Thyroid gland (tissue), 4 donors: Measurements from ENCODE around the gene SPG7. TPM values are rescaled to one million over a fixed set of nuclear protein-coding genes. Genes with fewer than 3 reads are reported as not detected.

Source experiments
- DNase-seq, 2 donors: peaks; one replicate each; pipeline ENCODE4 v3.0.0-alpha.2; 2019
- H3K27ac ChIP-seq, 3 donors: fragments of 200-600 bp; sonication (generic); 1 replicate in 2 of 3; 2 replicates in 1 of 3; pipeline ENCODE4 v1.5.1; 2016 to 2019; ENCODE audit warnings: mild to moderate bottlenecking in 1 of 3, moderate library complexity in 1 of 3
- H3K27me3 ChIP-seq: fragments of 200-600 bp; sonication (generic); one replicate; pipeline ENCODE4 v1.5.1; 2019
- H3K36me3 ChIP-seq, 2 donors: fragments of 200-600 bp; sonication (generic); one replicate each; pipeline ENCODE4 v1.5.1; 2016 to 2019
- H3K4me1 ChIP-seq, 2 donors: fragments of 200-600 bp; sonication (generic); one replicate each; pipeline ENCODE4 v1.5.1; 2017 to 2019
- H3K4me3 ChIP-seq, 3 donors: fragments of 200-600 bp; sonication (generic); replicated peaks in 1 of 3; 1 replicate in 2 of 3; 2 replicates in 1 of 3; pipeline ENCODE4 v1.5.1; 2016; ENCODE audit warnings: mild to moderate bottlenecking in 1 of 3
- H3K9me3 ChIP-seq: fragments of 200-600 bp; sonication (generic); one replicate; pipeline ENCODE4 v1.5.1; 2017
- POLR2A ChIP-seq, 2 donors: fragments of 450-650 bp; IDR thresholded peaks; one replicate each; pipeline ENCODE4 v1.6.1; 2017; ENCODE audit warnings: antibody characterized with exemption in 2 of 2, mild to moderate bottlenecking in 2 of 2, moderate library complexity in 1 of 2
- WGBS, 2 donors: methylation state at CpG; one replicate each; pipeline ENCODE4 v1.1.5; 2017; 5-methylcytosine and 5-hydroxymethylcytosine counted together
- intact Hi-C: fragments of 100-400 bp; cut with DNase I; formaldehyde crosslinking; loops from one replicate; pipeline ENCODE4 v1.15.1; 2023
- small RNA-seq: library from RNA; depleted of rRNA; stranded (forward); fragments of <200 nt; gene quantifications from one replicate; pipeline ENCODE3, GENCODE V24; 2016
- total RNA-seq, 4 donors: library from RNA; depleted of rRNA; stranded (reverse); fragments of >200 nt; gene quantifications; one replicate each; pipeline ENCODE4 v1.2.3, GENCODE V29; 2016
- TF ChIP-seq, protein P1 (sequence below), 6 experiments: fragments of 200-600 bp in 3 of 6; fragments of 450-650 bp in 3 of 6; sonication (generic) in 3 of 6; IDR thresholded peaks; one replicate each; pipeline ENCODE4 v1.5.1; 2016 to 2019; ENCODE audit warnings: antibody characterized with exemption in 6 of 6, mild to moderate bottlenecking in 2 of 6, inconsistent platforms in 1 of 6, moderate library complexity in 1 of 6

The SPG7 gene
- total RNA-seq, 4 donors from 2014 or later, result 218 to 392 (median 285) TPM

DNA sequence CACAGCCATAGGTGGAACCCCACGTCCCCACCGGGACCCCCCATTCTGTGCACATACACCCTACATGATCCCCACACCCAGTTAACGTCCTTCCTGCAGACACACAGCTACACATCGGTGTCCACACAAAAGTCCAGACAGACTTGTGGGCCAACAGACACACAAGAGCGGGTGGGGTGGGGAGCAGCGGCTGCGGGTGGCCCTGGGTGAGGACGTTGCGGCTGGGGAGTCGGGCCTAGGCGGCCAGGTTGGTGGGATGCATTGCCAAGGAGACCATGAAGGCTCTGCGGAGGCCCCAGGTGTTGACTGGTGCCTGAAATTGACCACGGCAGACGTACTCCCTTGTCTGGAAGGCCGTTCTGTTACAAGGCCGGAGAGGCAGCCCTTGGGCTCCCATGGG is 96.6 kb downstream of the SPG7 start:
- DNase-seq, result no peak
- TF ChIP-seq, protein P1, sequence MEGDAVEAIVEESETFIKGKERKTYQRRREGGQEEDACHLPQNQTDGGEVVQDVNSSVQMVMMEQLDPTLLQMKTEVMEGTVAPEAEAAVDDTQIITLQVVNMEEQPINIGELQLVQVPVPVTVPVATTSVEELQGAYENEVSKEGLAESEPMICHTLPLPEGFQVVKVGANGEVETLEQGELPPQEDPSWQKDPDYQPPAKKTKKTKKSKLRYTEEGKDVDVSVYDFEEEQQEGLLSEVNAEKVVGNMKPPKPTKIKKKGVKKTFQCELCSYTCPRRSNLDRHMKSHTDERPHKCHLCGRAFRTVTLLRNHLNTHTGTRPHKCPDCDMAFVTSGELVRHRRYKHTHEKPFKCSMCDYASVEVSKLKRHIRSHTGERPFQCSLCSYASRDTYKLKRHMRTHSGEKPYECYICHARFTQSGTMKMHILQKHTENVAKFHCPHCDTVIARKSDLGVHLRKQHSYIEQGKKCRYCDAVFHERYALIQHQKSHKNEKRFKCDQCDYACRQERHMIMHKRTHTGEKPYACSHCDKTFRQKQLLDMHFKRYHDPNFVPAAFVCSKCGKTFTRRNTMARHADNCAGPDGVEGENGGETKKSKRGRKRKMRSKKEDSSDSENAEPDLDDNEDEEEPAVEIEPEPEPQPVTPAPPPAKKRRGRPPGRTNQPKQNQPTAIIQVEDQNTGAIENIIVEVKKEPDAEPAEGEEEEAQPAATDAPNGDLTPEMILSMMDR (IDR thresholded peaks at IDR 0.05), result no peak
- TF ChIP-seq POLR2A (IDR thresholded peaks at IDR 0.05), result no peak
- Histone ChIP-seq H3K27ac (no peak overlapping the region), H3K4me1 (peaks cover 0 to 9% of the 10 kb centered on the region in 2 donors), H3K36me3 (no peaks in the 10 kb centered on the region), H3K27me3 (no peaks in the 10 kb centered on the region), H3K9me3 (no peaks in the 10 kb centered on the region), H3K4me3 (no peak overlapping the region)
- intact Hi-C loops, result no loop called here
- 85 to 92% methylated on average over 15 to 16 of the region's 16 CpGs for WGBS, 2 donors

- intact Hi-C loops, result no loop called here
- H3K27ac ChIP-seq, result no peak overlapping the region
- no peaks in the 10 kb centered on the region for H3K9me3 ChIP-seq
- 93 to 96% methylated on average over 12 to 15 of the region's 34 CpGs for WGBS, 2 donors
- peaks cover 0 to 9% of the 10 kb centered on the region in 2 donors for H3K4me1 ChIP-seq
- DNase-seq, result no peak
- H3K27me3 ChIP-seq, result no peaks in the 10 kb centered on the region
- TF ChIP-seq POLR2A (IDR thresholded peaks at IDR 0.05), result no peak
- TF ChIP-seq, protein P1 (IDR thresholded peaks at IDR 0.05), result no peak
- no peak overlapping the region for H3K4me3 ChIP-seq
- H3K36me3 ChIP-seq, result no peaks in the 10 kb centered on the region
Measured at GRCh38 chr16:89605186-89605970, 97.2 kb downstream of the SPG7 start.

- TF ChIP-seq POLR2A (IDR thresholded peaks at IDR 0.05), result no peak
- TF ChIP-seq, protein P1 (IDR thresholded peaks at IDR 0.05), result no peak
- intact Hi-C loops, result no loop called here
- Histone ChIP-seq H3K27ac (no peak overlapping the region), H3K4me3 (no peak overlapping the region), H3K4me1 (peaks cover 0 to 9% of the 10 kb centered on the region in 2 donors), H3K9me3 (no peaks in the 10 kb centered on the region), H3K27me3 (no peaks in the 10 kb centered on the region), H3K36me3 (no peaks in the 10 kb centered on the region)
- WGBS, 2 donors, result 81 to 93% methylated on average over 5 to 9 of the region's 9 CpGs
- no peak for DNase-seq
Measured at GRCh38 chr16:89606006-89606405, 97.8 kb downstream of the SPG7 start.

Small RNA genes within 50 kb of the gene (small RNA-seq; reads per million reads assigned to genes)
- gene SNORD68, result not detected

Other genes starting within 250 kb of the SPG7 start
- 10 to 100 TPM; 62.1 to 90.4 (median 75.0) TPM for gene ANKRD11, start 17.8 kb upstream of the SPG7 start, total RNA-seq
- 1,000 to 10,000 TPM; 5,127 to 8,436 (median 6,104) TPM for gene RPL13, start 52.3 kb downstream of the SPG7 start, total RNA-seq
- 1 to 10 TPM in 1 of 4 donors, under 1 TPM in 1, not detected in 2; 0.44 to 1.1 TPM for gene CPNE7, start 67.4 kb downstream of the SPG7 start, total RNA-seq
- 1 to 10 TPM in 2 of 4 donors, under 1 TPM in 2; 0.29 to 5.0 (median 1.3) TPM for gene DPEP1, start 105.2 kb downstream of the SPG7 start, total RNA-seq
- 10 to 100 TPM; 66.8 to 95.1 (median 76.0) TPM for gene CHMP1A, start 149.3 kb downstream of the SPG7 start, total RNA-seq
- 1 to 10 TPM; 6.0 to 8.9 (median 7.5) TPM for gene SPATA33, start 149.4 kb downstream of the SPG7 start, total RNA-seq
- gene CDK10, start 178.3 kb downstream of the SPG7 start, total RNA-seq, result 100 to 1,000 TPM in 1 of 4 donors, 10 to 100 TPM in 3; 88.7 to 109 (median 91.3) TPM
- 10 to 100 TPM; 22.4 to 31.9 (median 27.7) TPM for gene SPATA2L, start 193.3 kb downstream of the SPG7 start, total RNA-seq
- gene VPS9D1, start 212.5 kb downstream of the SPG7 start, total RNA-seq, result 10 to 100 TPM in 1 of 4 donors, 1 to 10 TPM in 3; 3.1 to 15.6 (median 9.0) TPM
- 10 to 100 TPM; 21.2 to 38.9 (median 24.9) TPM for gene ZNF276, start 213.1 kb downstream of the SPG7 start, total RNA-seq